CD14-positive monocyte (primary cell): Measurements from ENCODE around the gene IGFL1. TPM values are rescaled to one million over a fixed set of nuclear protein-coding genes. Genes with fewer than 3 reads are reported as not detected.
"Not testable (repeated sequence)": the region's sequence is repeated elsewhere in the genome, so short reads cannot be mapped to it uniquely, and the experiment has no call there.

Experiments used
- DNase-seq, 3 donors: peaks; one replicate each; pipeline ENCODE4 v3.0.0-alpha.2; 2011 to 2022
- H2AFZ ChIP-seq: 2 replicates; pipeline ENCODE4 v1.6.0; 2012; ENCODE audit warnings: mild to moderate bottlenecking, low read depth, low read length, inconsistent platforms; ENCODE audit not compliant: insufficient read depth, poor library complexity, severe bottlenecking
- H3K27ac ChIP-seq, 2 donors: 1 replicate in 1 of 2; 2 replicates in 1 of 2; pipeline ENCODE4 v1.5.1; 2012 to 2013; ENCODE audit warnings: low read length in 2 of 2, control low read depth in 1 of 2, inconsistent platforms in 1 of 2, low read depth in 1 of 2, mild to moderate bottlenecking in 1 of 2
- H3K27me3 ChIP-seq, 2 donors: one replicate each; pipeline versions ENCODE4 v1.6.0 to v1.6.1; 2011 to 2013; ENCODE audit warnings: low read length in 2 of 2; ENCODE audit not compliant: control insufficient read depth in 2 of 2, insufficient read depth in 2 of 2
- H3K36me3 ChIP-seq, 2 donors: replicated peaks in 1 of 2; 1 replicate in 1 of 2; 2 replicates in 1 of 2; pipeline versions ENCODE4 v1.5.1 to v1.6.1; 2012 to 2013; ENCODE audit warnings: low read length in 2 of 2, control low read depth in 1 of 2, inconsistent platforms in 1 of 2, mild to moderate bottlenecking in 1 of 2; ENCODE audit not compliant: insufficient read depth in 2 of 2, control insufficient read depth in 1 of 2
- H3K4me1 ChIP-seq, 2 donors: 1 replicate in 1 of 2; 2 replicates in 1 of 2; pipeline versions ENCODE4 v1.5.1 to v1.6.1; 2012 to 2013; ENCODE audit warnings: low read length in 2 of 2, control low read depth in 1 of 2, inconsistent platforms in 1 of 2, mild to moderate bottlenecking in 1 of 2, moderate library complexity in 1 of 2; ENCODE audit not compliant: insufficient read depth in 2 of 2, control insufficient read depth in 1 of 2
- H3K4me2 ChIP-seq: replicated peaks from 2 replicates; pipeline ENCODE3; 2012; ENCODE audit warnings: low read length, moderate library complexity, mild to moderate bottlenecking; ENCODE audit not compliant: poor library complexity, severe bottlenecking; ENCODE audit errors: extremely low read depth
- H3K4me3 ChIP-seq, 3 experiments: fragments of 200-600 bp in 1 of 3; sonication (generic) in 1 of 3; replicated peaks in 1 of 3; 1 replicate in 2 of 3; 2 replicates in 1 of 3; pipeline ENCODE4 v1.5.1; 2011 to 2013; ENCODE audit warnings: low read length in 3 of 3, mild to moderate bottlenecking in 3 of 3, control low read depth in 2 of 3, low read depth in 2 of 3, inconsistent platforms in 1 of 3, moderate library complexity in 1 of 3
- H3K79me2 ChIP-seq: 2 replicates; pipeline ENCODE4 v1.6.0; 2012; ENCODE audit warnings: mild to moderate bottlenecking, control low read depth, inconsistent platforms, low read length, moderate library complexity; ENCODE audit not compliant: insufficient read depth
- H3K9ac ChIP-seq: 2 replicates; pipeline ENCODE4 v1.6.0; 2017; ENCODE audit warnings: low read length, mild to moderate bottlenecking; ENCODE audit not compliant: insufficient read depth, poor library complexity, severe bottlenecking
- H3K9me3 ChIP-seq, 2 donors: replicated peaks in 1 of 2; 1 replicate in 1 of 2; 2 replicates in 1 of 2; pipeline versions ENCODE4 v1.5.1 to v1.6.1; 2012 to 2013; ENCODE audit warnings: low read length in 2 of 2, control low read depth in 1 of 2; ENCODE audit not compliant: control insufficient read depth in 1 of 2, insufficient read depth in 1 of 2
- H4K20me1 ChIP-seq: 2 replicates; pipeline ENCODE4 v1.6.0; 2012; ENCODE audit warnings: mild to moderate bottlenecking, low read length, control low read depth, moderate library complexity; ENCODE audit not compliant: insufficient read depth
- H3K27ac Mint-ChIP-seq, 7 donors: one replicate each; pipeline ENCODE4 v1.8.0; 2020; ENCODE audit warnings: mild to moderate bottlenecking in 7 of 7, mixed read lengths in 7 of 7, moderate library complexity in 6 of 7, inconsistent platforms in 2 of 7
- H3K27me3 Mint-ChIP-seq, 3 donors: one replicate each; pipeline ENCODE4 v1.8.0; 2021 to 2022; ENCODE audit warnings: low read depth in 3 of 3, mild to moderate bottlenecking in 3 of 3, mixed read lengths in 3 of 3, moderate library complexity in 3 of 3, inconsistent platforms in 1 of 3
- H3K36me3 Mint-ChIP-seq, 2 donors: one replicate each; pipeline ENCODE4 v1.8.0; 2020; ENCODE audit warnings: mixed read lengths in 2 of 2, inconsistent platforms in 1 of 2, mild to moderate bottlenecking in 1 of 2
- H3K4me1 Mint-ChIP-seq: one replicate; pipeline ENCODE4 v1.8.0; 2020; ENCODE audit warnings: mild to moderate bottlenecking, mixed read lengths
- H3K4me3 Mint-ChIP-seq, 2 donors: one replicate each; pipeline ENCODE4 v1.8.0; 2020; ENCODE audit warnings: mild to moderate bottlenecking in 2 of 2, mixed read lengths in 2 of 2, moderate library complexity in 1 of 2
- H3K9me3 Mint-ChIP-seq, 7 donors: one replicate each; pipeline ENCODE4 v1.8.0; 2020 to 2022; ENCODE audit warnings: mixed read lengths in 7 of 7, mild to moderate bottlenecking in 6 of 7, moderate library complexity in 6 of 7, inconsistent platforms in 2 of 7
- WGBS: methylation state at CpG from one replicate; pipeline ENCODE4 v1.1.5; 2013; ENCODE audit warnings: missing lambda C conversion rate; ENCODE audit not compliant: insufficient coverage; 5-methylcytosine and 5-hydroxymethylcytosine counted together
- intact Hi-C, 2 donors: fragments of 100-400 bp; cut with micrococcal nuclease; formaldehyde crosslinking; loops; one replicate each; pipeline versions ENCODE4 v1.15.0 to v1.15.1; 2023
- polyA plus RNA-seq, 3 donors: library from polyadenylated mRNA; depleted of rRNA in 1 of 3; unstranded in 2 of 3; stranded (reverse) in 1 of 3; fragments of 300-500 nt in 2 of 3; fragments of >200 nt in 1 of 3; fragmentation: Illumina TruSeq in 2 of 3; gene quantifications; 1 replicate in 2 of 3; 2 replicates in 1 of 3; pipeline ENCODE4 v1.2.3, GENCODE V29; 2012 to 2021
- TF ChIP-seq, protein P1 (sequence below): fragments of 200-600 bp; IDR thresholded peaks from one replicate; pipeline ENCODE4 v1.8.0; 2022; ENCODE audit warnings: antibody characterized with exemption, mild to moderate bottlenecking

IGFL1 gene
- polyA plus RNA-seq, 3 donors, result not detected

DNA sequence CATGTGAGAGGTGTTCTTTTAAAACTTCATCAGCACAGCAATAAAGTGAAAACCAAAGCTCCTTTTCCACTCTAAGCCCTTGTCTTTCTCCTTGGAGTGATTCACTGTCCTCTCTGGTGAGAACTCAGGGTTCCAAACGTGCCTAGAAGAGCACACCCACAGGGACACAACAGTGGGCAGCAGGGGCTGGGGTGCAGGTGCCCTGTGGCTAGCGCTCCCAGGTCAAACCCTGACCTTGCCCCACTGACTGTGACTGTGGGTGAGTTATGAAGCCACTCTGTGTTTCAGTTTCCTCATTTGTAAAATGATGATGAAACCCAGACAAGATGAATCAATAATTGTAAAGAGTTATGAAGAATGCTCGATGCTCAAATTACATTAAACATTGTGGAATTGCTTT, 37.6 kb upstream of the IGFL1 start:
- peak overlapping the region; percentile 11 for H2AFZ ChIP-seq
- no peaks in the 10 kb centered on the region for H3K79me2 ChIP-seq
- H4K20me1 ChIP-seq, result no peaks in the 10 kb centered on the region
- DNase-seq, result peak; percentile 69 to 81 (median 81)
- Mint-ChIP-seq H3K4me1 (peaks cover 38% of the 10 kb centered on the region), H3K36me3 (no peaks in the 10 kb centered on the region), H3K4me3 (peak overlapping the region in 1 of 2 donors; percentile 46), H3K27ac (peak overlapping the region; percentile 98 to 100 (median 99)), H3K27me3 (peaks cover 15 to 26% (median 24%) of the 10 kb centered on the region in 3 donors), H3K9me3 (peaks cover 0 to 2% (median 0%) of the 10 kb centered on the region in 7 donors)
- peak overlapping the region in 1 of 3 experiments; percentile 32 for H3K4me3 ChIP-seq
- TF ChIP-seq, protein P1, sequence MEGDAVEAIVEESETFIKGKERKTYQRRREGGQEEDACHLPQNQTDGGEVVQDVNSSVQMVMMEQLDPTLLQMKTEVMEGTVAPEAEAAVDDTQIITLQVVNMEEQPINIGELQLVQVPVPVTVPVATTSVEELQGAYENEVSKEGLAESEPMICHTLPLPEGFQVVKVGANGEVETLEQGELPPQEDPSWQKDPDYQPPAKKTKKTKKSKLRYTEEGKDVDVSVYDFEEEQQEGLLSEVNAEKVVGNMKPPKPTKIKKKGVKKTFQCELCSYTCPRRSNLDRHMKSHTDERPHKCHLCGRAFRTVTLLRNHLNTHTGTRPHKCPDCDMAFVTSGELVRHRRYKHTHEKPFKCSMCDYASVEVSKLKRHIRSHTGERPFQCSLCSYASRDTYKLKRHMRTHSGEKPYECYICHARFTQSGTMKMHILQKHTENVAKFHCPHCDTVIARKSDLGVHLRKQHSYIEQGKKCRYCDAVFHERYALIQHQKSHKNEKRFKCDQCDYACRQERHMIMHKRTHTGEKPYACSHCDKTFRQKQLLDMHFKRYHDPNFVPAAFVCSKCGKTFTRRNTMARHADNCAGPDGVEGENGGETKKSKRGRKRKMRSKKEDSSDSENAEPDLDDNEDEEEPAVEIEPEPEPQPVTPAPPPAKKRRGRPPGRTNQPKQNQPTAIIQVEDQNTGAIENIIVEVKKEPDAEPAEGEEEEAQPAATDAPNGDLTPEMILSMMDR, result no peak
- peak overlapping the region; percentile 91 to 96 for H3K27ac ChIP-seq
- no peak overlapping the region for H3K9ac ChIP-seq
- WGBS, result 7% methylated on average over 2 of the region's 3 CpGs
- H3K4me1 ChIP-seq, result peaks cover 31 to 34% of the 10 kb centered on the region in 2 donors
- no peaks in the 10 kb centered on the region for H3K36me3 ChIP-seq
- H3K27me3 ChIP-seq, result peaks cover 0 to 2% of the 10 kb centered on the region in 2 donors
- H3K9me3 ChIP-seq, result no peaks in the 10 kb centered on the region
- intact Hi-C loops, result loop anchor here in 1 of 2 donors (10.0 kb wide), 1 partner anchor 177 kb away; no protein-coding TSS in a partner anchor
- H3K4me2 ChIP-seq, result peak overlapping the region; percentile 45

DNA sequence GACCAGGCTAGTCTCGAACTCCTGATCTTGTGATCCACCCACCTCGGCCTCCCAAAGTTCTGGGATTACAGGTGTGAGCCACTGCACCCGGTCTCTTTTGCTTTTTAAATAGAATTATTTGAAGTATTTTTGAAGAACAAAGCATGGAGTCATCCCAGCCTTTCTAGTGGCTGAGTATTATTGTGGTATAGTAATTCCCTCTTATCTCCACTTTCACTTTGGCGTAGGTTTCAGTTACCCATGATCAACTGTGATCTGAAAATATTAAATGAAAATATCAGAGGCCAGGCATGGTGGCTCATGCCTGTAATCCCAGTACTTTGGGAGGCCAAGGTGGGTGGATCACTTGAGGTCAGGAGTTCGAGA, 36.9 kb upstream of the IGFL1 start:
- Mint-ChIP-seq H3K27me3 (peaks cover 18 to 28% (median 28%) of the 10 kb centered on the region in 3 donors), H3K4me1 (peaks cover 38% of the 10 kb centered on the region), H3K27ac (peak overlapping the region; percentile 98 to 100 (median 99)), H3K4me3 (peak overlapping the region; percentile 71 to 83)
- Histone ChIP-seq H3K4me2 (peak overlapping the region; percentile 45), H3K4me1 (peaks cover 31 to 34% of the 10 kb centered on the region in 2 donors), H3K27ac (peak overlapping the region; percentile 91 to 96), H3K4me3 (peak overlapping the region; percentile 2 to 32 (median 9)), H3K9ac (peak overlapping the region; percentile 70)
- intact Hi-C loops, result loop anchor here in 1 of 2 donors (10.0 kb wide), 1 partner anchor 178 kb away; no protein-coding TSS in a partner anchor
- 92% methylated on average over 2 of the region's 5 CpGs for WGBS
- not testable (repeated sequence) for H3K36me3 Mint-ChIP-seq, H3K9me3 Mint-ChIP-seq, H3K79me2 ChIP-seq, H3K27me3 ChIP-seq, H2AFZ ChIP-seq, H3K36me3 ChIP-seq, H4K20me1 ChIP-seq, H3K9me3 ChIP-seq
- peak in 1 of 3 donors; percentile 39 for DNase-seq
